Measurements from ENCODE around the gene CYB5A.
"Not testable (repeated sequence)": the region's sequence is repeated elsewhere in the genome, so short reads cannot be mapped to it uniquely, and the experiment has no call there.

Gene CYB5A

GRCh38 chr18:74291771-74292540 is at the start of gene CYB5A:
Gene CYB5A (minus strand): TSS chr18:74291963. CDS start chr18:74291875, 88 bp downstream.
- peak; percentile 82 for FAIRE-seq

DNA sequence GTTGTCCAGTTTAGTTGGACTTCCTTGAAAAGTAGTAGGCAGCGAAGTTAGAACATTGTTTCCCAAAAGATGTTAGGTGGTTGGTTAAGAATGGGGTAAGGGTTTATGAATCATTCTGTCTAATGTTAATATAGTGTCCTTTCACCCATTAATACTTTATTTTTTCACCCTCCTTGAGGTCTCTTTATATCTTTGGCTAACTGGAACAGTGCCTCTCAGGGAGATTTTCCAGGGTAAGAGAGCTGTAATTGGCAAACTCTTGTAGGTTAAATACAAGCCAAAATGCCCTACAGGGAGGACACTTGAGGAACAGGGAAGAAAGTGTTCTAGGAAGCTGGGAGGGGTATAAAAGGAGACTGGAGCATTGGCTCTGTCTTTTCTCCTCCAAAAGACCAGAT is 46.1 kb upstream of the CYB5A start:
- FAIRE-seq = no peak

GRCh38 chr18:74337155-74337911 is 45.6 kb upstream of the CYB5A start:
- FAIRE-seq = no peak

GRCh38 chr18:74336656-74337055 is 44.9 kb upstream of the CYB5A start:
- FAIRE-seq = no peak

DNA sequence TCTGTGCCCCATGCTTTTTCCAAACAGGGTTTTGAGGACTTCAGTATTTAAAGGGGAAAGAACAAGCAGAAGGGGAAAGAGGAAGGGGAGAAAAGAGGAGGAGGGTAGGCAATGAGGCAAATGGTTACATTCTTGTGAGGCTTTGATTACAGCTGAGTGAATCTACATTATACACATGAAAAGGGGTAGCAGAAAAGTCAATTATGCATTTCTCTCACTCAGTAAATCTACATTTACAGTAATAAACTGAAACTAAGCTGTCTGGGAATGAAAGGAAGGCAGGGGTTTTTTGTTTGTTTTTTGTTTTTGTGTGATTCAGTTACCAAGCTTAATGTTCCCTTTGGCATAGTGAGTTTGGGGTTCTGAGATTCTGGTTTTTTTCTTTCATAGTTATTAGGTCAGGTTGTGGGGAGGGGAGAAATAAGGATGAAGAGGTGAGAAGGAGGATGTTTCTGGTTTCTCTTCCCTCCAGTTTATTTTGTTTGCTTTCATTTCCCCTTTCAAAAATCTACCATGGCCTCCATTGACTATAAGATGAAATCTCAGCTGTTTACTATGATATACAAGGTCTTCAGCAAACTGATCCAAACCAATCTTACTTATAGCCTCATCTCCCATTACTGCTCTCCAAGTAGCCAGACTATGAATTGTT is 42.6 kb upstream of the CYB5A start:
- no peak for FAIRE-seq

DNA sequence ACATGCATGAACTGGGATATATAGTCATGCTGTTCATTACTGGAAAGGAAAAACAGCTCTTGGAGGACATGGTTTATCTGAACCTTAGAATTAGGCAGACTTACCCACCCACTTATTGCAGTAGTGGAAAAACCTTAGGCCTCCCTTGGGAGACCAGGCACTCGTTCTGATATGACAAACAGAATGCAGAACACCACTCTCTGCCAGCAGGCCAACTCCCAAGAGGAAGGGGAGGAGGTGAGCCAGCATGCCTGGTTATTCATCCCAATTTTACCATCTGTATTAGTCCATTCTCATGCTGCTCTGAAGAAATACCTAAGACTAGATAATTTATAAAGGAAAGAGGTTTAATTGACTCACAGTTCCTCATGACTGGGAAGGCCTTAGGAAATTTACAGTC is 41.3 kb upstream of the CYB5A start:
- no peak for FAIRE-seq

DNA sequence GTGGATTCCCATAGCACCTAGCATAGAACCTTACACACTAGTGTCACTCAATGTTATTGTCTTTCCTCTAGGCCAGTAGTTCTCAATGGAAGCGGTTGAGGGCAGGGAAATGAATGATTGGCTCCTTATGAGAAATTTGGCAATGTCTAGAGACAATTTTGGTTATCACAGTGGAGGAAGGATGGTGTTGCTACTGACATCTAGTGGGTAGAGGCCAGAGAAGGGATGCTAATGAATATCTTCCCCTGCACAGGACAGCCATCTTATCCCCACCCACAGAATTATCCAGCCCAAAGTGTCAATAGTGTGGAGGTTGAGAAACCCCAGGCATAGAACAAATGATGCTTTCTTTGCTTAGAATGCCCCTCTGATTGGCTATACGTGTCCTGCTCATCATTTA is 39.6 kb upstream of the CYB5A start:
- no peak for FAIRE-seq

GRCh38 chr18:74329688-74330205 is 38.0 kb upstream of the CYB5A start:
- FAIRE-seq = no peak

DNA sequence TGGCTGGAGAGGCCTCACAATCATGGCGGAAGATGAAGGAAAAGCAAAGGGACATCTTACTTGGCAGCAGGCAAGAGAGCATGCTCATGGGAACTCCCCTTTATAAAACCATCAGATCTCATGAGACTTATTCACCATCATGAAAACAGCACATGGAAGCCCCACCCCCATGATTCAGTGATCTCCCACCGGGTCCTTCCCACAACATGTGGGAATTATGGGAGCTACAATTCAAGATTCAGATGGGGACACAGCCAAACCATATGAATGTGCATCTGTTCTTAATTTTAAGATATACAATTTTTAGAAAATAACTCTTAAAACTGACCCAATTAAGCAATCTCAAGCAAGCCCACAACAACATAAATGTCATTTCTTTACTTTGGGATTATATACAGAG is 36.4 kb upstream of the CYB5A start:
- no peak for FAIRE-seq

- FAIRE-seq = not testable (repeated sequence)
Measured at GRCh38 chr18:74326791-74327190, 35.0 kb upstream of the CYB5A start.

- no peak for FAIRE-seq
Measured at GRCh38 chr18:74326231-74326630, 34.5 kb upstream of the CYB5A start.

DNA sequence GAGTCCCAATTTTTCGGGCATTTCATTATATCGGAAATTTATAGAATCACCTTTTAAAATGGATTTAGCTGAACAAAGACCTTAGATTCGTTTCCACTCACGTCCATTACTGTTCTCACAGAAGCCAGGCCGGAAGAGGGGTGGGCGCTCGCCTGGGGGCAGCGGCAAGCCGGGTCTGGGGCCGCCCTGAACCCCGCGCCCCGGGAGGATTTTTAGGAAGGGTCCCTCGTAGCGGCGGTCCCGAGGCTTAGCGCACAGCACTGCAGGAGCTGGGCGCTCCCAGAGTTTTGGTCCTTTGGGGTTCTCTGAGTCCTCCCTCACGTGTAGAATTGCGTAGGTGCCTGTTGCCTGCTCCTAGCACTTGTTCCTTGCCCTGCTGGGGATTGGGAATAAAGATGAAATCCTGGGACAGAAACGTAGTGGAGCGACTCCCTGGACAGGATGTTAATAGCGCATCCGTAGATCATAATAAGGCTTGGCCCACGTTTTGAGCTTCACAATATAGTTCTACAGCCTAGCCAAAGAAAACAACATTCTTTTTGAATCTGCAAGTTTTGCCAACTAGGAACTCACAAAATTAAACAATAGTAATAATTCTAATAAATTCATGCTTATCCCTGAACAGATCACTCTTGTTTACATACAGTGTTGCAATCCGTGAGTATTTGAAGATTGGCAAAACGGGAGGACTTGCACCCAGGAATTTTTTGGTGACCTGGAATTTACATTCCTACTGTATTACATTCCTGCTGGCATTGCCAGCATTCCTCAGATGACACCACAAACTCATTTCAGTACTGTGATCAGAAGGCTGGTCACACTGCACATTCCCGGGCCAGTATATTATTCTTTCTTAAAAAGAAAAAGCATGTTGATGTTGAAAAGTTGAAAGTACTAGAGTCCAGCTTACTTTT is 24.8 kb upstream of the CYB5A start:
- FAIRE-seq = no peak

DNA sequence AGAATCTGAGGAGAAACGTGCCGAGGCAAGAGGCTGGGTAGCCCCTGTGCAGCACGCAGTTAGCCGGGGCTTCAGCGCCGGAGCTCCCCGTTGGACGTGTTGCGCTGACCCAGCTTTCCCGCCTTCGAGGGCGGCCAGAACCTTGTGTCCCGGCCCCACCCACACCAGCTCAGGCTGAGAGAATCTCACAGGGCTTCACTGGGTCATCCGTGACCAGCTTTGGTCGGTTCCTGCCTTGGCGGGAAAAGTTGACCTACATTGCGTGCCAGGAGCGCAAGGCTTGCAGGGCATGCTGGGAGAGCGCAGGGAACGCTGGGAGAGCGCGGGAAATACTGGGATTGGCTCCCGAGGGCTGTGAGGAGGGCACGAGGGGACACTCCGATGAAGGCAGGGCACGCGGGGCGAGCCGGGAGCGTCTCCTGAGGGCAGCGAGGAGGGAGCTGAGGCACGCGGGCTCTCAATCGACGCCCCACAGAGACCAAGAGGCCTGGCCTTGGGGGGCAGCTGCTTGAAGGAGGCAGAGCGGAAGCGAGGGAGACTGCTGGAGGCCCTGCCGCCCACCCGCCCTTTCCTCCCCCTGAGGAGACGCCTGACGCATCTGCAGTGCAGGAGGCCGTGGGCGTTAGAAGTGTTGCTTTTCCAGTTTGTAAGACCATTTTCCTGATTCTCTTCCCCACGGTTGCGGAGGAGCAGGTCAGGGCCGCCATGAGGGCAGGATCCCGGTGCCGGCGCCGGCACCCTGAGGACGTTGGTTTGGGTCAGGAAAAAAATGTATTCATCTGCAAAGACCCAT is 23.9 kb upstream of the CYB5A start, which contains the start of gene C18orf63:
Gene C18orf63 (plus strand): TSS at position 376 of the 793 bp plus-strand sequence. CDS start 2,027 bp downstream, outside the sequence.
- no peak for FAIRE-seq

- FAIRE-seq = no peak
Measured at GRCh38 chr18:74314759-74315463, 23.1 kb upstream of the CYB5A start.

GRCh38 chr18:74311000-74311399 is 19.2 kb upstream of the CYB5A start:
- no peak for FAIRE-seq

- FAIRE-seq = no peak
Measured at GRCh38 chr18:74310411-74310810, 18.6 kb upstream of the CYB5A start.

GRCh38 chr18:74303936-74304335 is 12.2 kb upstream of the CYB5A start:
- no peak for FAIRE-seq

GRCh38 chr18:74303306-74303705 is 11.5 kb upstream of the CYB5A start:
- FAIRE-seq = no peak

DNA sequence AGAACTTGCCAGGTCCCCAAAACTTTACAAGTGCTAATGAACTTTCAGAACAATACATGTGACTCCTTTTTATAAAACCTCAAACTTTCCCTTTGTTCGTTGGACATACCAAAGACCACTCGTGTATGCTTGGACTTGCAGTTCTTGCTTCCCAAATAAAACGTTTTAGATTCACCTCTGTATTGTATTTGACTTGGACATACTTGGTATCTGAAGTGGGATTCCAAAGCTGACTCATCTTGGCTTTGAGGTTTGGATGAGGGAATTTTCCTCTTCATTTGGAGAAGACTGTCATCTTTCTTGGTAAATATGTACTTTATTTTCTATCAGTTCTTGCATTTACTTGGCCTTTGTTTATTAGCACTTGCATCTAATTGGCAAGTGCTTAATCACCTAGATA is 8.0 kb upstream of the CYB5A start:
- FAIRE-seq = no peak

DNA sequence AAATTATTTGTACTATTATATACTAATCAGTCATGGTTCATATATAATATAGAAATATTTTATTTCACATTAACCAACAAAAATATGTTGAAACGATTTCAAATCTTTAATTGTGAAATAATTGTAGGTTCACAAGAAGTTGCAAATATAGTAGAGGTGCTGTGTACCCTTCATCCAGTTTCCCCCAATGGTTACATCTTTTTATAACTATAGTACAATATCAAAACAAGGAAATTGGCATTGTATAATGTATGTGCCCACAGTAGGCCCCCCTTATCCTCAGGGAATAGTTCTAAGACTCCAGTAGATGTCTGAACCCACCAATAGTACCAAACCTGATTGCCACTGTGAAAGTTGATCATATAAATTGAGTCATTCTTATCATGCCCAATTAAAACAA is 7.4 kb upstream of the CYB5A start:
- FAIRE-seq = no peak

GRCh38 chr18:74294526-74294925 is 2.8 kb upstream of the CYB5A start:
- no peak for FAIRE-seq

Data from TTC549 (cell line).